B cell (primary cell): ENCODE data around the gene TCERG1L. TPM values are rescaled to one million over a fixed set of nuclear protein-coding genes. Genes with fewer than 3 reads are reported as not detected.

Experiments used
- ATAC-seq: fragments of 200-7000 bp; cut with Tn5 transposase; one replicate; pipeline ENCODE4 v1.10.0; 2021; ENCODE audit warnings: low read depth, mild to moderate bottlenecking, moderate number of reproducible peaks, moderate library complexity
- CTCF ChIA-PET: fragments of 350-600 bp; sonication (Branson Sonifier 250); formaldehyde crosslinking; loops from one replicate; lab custom pipeline; 2021; ENCODE audit warnings: antibody characterized with exemption, inconsistent platforms; lab: Charles Lee
- POLR2A ChIA-PET: fragments of 350-600 bp; sonication (Branson Sonifier 250); formaldehyde crosslinking; loops from one replicate; lab custom pipeline; 2021; ENCODE audit warnings: antibody characterized with exemption; lab: Charles Lee
- DNase-seq: peaks from one replicate; pipeline ENCODE4 v3.0.0; 2013
- H2AFZ ChIP-seq: 2 replicates; pipeline ENCODE4 v1.6.1; 2012; ENCODE audit warnings: mild to moderate bottlenecking, low read depth, low read length; ENCODE audit not compliant: insufficient read depth, poor library complexity, severe bottlenecking
- H3K27ac ChIP-seq, 2 donors: 1 replicate in 1 of 2; 2 replicates in 1 of 2; pipeline ENCODE4 v1.5.1; 2012 to 2013; ENCODE audit warnings: low read length in 2 of 2, mild to moderate bottlenecking in 2 of 2, moderate library complexity in 1 of 2
- H3K27me3 ChIP-seq, 4 experiments: fragments of 200-600 bp in 1 of 4; sonication (generic) in 1 of 4; replicated peaks in 1 of 4; 1 replicate in 2 of 4; 2 replicates in 2 of 4; pipeline versions ENCODE4 v1.6.1 to v1.7.0; 2013 to 2016; ENCODE audit warnings: low read length in 3 of 4, mild to moderate bottlenecking in 2 of 4, mixed read lengths in 1 of 4, moderate library complexity in 1 of 4; ENCODE audit not compliant: insufficient read depth in 4 of 4, control insufficient read depth in 3 of 4; ENCODE audit errors: control extremely low read depth in 1 of 4
- H3K36me3 ChIP-seq, 2 experiments: replicated peaks in 1 of 2; 1 replicate in 1 of 2; 2 replicates in 1 of 2; pipeline versions ENCODE4 v1.6.1 to v1.7.1; 2013; ENCODE audit warnings: low read length in 1 of 2; ENCODE audit not compliant: insufficient read depth in 2 of 2, control insufficient read depth in 1 of 2; ENCODE audit errors: control extremely low read depth in 1 of 2, extremely low read depth in 1 of 2
- H3K4me1 ChIP-seq, 2 donors: fragments of 200-600 bp in 1 of 2; sonication (generic) in 1 of 2; 1 replicate in 1 of 2; 2 replicates in 1 of 2; pipeline versions ENCODE4 v1.5.1 to v1.6.1; 2013 to 2017; ENCODE audit warnings: low read length in 2 of 2; ENCODE audit not compliant: control insufficient read depth in 2 of 2, insufficient read depth in 2 of 2
- H3K4me2 ChIP-seq: replicated peaks from 2 replicates; pipeline ENCODE3; 2012; ENCODE audit warnings: mild to moderate bottlenecking, low read depth, low read length; ENCODE audit not compliant: poor library complexity, severe bottlenecking
- H3K4me3 ChIP-seq, 5 experiments: fragments of 200-600 bp in 1 of 5; sonication (generic) in 1 of 5; 1 replicate in 3 of 5; 2 replicates in 2 of 5; pipeline versions ENCODE4 v1.5.1 to v1.7.0; 2011 to 2016; ENCODE audit warnings: low read length in 4 of 5, mild to moderate bottlenecking in 4 of 5, low read depth in 2 of 5, control low read depth in 1 of 5, moderate library complexity in 1 of 5; ENCODE audit not compliant: insufficient read depth in 1 of 5; ENCODE audit errors: control extremely low read depth in 1 of 5, extremely low read depth in 1 of 5
- H3K79me2 ChIP-seq: fragments of 200-600 bp; sonication (generic); one replicate; pipeline ENCODE4 v1.6.0; 2016; ENCODE audit warnings: low read length; ENCODE audit not compliant: control insufficient read depth, insufficient read depth
- H3K9ac ChIP-seq: fragments of 200-600 bp; sonication (generic); 2 replicates; pipeline ENCODE4 v1.6.1; 2017; ENCODE audit warnings: mild to moderate bottlenecking, low read length, moderate library complexity
- H3K9me3 ChIP-seq, 3 donors: one replicate each; pipeline versions ENCODE4 v1.6.1 to v1.7.1; 2013; ENCODE audit warnings: low read length in 2 of 3; ENCODE audit not compliant: control insufficient read depth in 2 of 3, insufficient read depth in 1 of 3; ENCODE audit errors: control extremely low read depth in 1 of 3
- H4K20me1 ChIP-seq: 2 replicates; pipeline ENCODE4 v1.6.0; 2012; ENCODE audit warnings: mild to moderate bottlenecking, low read length; ENCODE audit not compliant: insufficient read depth, control insufficient read depth, poor library complexity, severe bottlenecking
- H3K27ac Mint-ChIP-seq: one replicate; pipeline ENCODE4 v1.8.0; 2021; ENCODE audit warnings: mixed read lengths
- H3K27me3 Mint-ChIP-seq: one replicate; pipeline ENCODE4 v1.8.0; 2021; ENCODE audit warnings: mixed read lengths
- H3K4me1 Mint-ChIP-seq: one replicate; pipeline ENCODE4 v1.8.0; 2021; ENCODE audit warnings: mixed read lengths
- H3K4me3 Mint-ChIP-seq: one replicate; pipeline ENCODE4 v1.8.0; 2021; ENCODE audit warnings: mixed read lengths
- H3K9me3 Mint-ChIP-seq: one replicate; pipeline ENCODE4 v1.8.0; 2022; ENCODE audit warnings: mixed read lengths; ENCODE audit not compliant: insufficient read depth
- CTCF ChIP-seq: fragments of 200-600 bp; IDR thresholded peaks from one replicate; pipeline ENCODE4 v1.8.0; 2022; ENCODE audit warnings: antibody characterized with exemption, mild to moderate bottlenecking
- EZH2 ChIP-seq: IDR thresholded peaks from 2 replicates; pipeline ENCODE4 v1.6.1; 2012; ENCODE audit warnings: borderline replicate concordance, low read depth, mild to moderate bottlenecking, moderate library complexity, low read length; ENCODE audit not compliant: insufficient read depth, poor library complexity, severe bottlenecking
- WGBS: methylation state at CpG from one replicate; pipeline ENCODE4 v1.1.5; 2013; ENCODE audit warnings: missing lambda C conversion rate; ENCODE audit not compliant: insufficient coverage; 5-methylcytosine and 5-hydroxymethylcytosine counted together
- intact Hi-C: fragments of 100-400 bp; cut with micrococcal nuclease; formaldehyde crosslinking; loops from one replicate; pipeline ENCODE4 v1.10.0; 2022
- polyA plus RNA-seq: library from polyadenylated mRNA; depleted of rRNA; stranded (reverse); fragments of >200 nt; gene quantifications from 2 replicates; pipeline ENCODE4 v1.2.3, GENCODE V29; 2012
- total RNA-seq, 2 donors: library from RNA; stranded (reverse); fragments of 120-200 nt in 1 of 2; gene quantifications; 1 replicate in 1 of 2; 2 replicates in 1 of 2; pipeline versions ENCODE4 v1.2.3 to v1.2.4, GENCODE V29; 2013 to 2022

Gene TCERG1L
- total and polyA plus RNA-seq, 2 donors (not counting 1 experiment from before 2014, with no cell fraction given): 0.10 TPM; not detected in 1

DNA sequence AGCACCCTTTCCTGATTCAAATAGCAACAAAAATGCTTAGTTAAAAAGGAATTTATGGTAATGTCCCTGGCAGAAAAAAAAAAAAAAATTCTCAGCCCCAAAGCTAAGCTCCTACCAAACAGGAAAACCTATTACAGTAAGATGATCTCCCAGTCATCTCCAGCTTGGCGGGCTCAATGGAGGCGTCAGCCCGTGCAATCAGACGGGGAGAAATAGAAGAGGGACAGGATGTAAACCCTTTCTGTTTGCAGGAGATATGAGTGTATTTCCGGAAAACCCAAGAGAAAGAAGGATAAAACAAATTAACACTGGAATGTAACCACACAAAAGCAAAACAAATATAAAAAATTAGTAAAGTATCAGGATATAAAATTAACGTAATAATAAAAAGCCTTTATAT lies 242.8 kb downstream of the TCERG1L start:
- no peaks in the 10 kb centered on the region for H3K4me1 ChIP-seq
- no peaks in the 10 kb centered on the region for H3K79me2 ChIP-seq
- no peaks in the 10 kb centered on the region for H3K27me3 ChIP-seq
- Mint-ChIP-seq H3K4me3 (no peak overlapping the region), H3K27ac (no peak overlapping the region), H3K4me1 (no peaks in the 10 kb centered on the region), H3K27me3 (no peaks in the 10 kb centered on the region), H3K9me3 (no peaks in the 10 kb centered on the region)
- no peak overlapping the region for H3K4me3 ChIP-seq
- no peak overlapping the region for H2AFZ ChIP-seq
- intact Hi-C loops: no loop called here
- H3K36me3 ChIP-seq: no peaks in the 10 kb centered on the region
- ChIA-PET POLR2A (no interaction called here), CTCF (no interaction called here)
- H3K9ac ChIP-seq: no peak overlapping the region
- no peaks in the 10 kb centered on the region for H4K20me1 ChIP-seq
- DNase-seq (no peak), ATAC-seq (no peak)
- WGBS: no CpG with 5 or more reads among the region's 6 CpGs
- no peak overlapping the region for H3K4me2 ChIP-seq
- H3K27ac ChIP-seq: no peak overlapping the region
- no peak for TF ChIP-seq CTCF
- no peak for TF ChIP-seq EZH2
- peaks cover 0 to 6% (median 0%) of the 10 kb centered on the region in 3 donors for H3K9me3 ChIP-seq

DNA sequence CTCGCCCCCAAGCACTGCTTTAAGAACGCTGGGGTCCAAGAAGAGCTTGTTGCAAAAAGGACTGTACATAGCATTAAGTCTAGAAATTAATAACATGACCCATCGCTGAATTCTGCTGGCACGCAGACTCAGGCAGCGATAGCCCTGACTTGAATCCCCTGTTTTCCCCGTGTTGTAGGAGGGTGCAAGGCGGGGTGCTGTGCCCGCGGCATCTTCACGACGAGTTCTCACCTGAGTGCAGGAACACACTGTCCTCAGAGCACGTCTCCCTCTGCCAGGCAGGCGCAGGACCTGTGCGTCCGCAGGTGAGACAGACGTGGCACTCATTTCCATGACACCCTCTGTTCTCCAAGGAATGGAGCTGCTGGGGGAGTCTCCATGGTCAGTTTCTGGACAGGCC lies 243.2 kb downstream of the TCERG1L start:
- Mint-ChIP-seq H3K4me3 (no peak overlapping the region), H3K27me3 (no peaks in the 10 kb centered on the region), H3K4me1 (no peaks in the 10 kb centered on the region), H3K9me3 (no peaks in the 10 kb centered on the region), H3K27ac (no peak overlapping the region)
- TF ChIP-seq CTCF (no peak), EZH2 (no peak)
- POLR2A ChIA-PET: no interaction called here
- no peak for ATAC-seq
- no peak overlapping the region for H3K4me2 ChIP-seq
- no peaks in the 10 kb centered on the region for H4K20me1 ChIP-seq
- H3K36me3 ChIP-seq: no peaks in the 10 kb centered on the region
- H3K9me3 ChIP-seq: peaks cover 0 to 6% (median 0%) of the 10 kb centered on the region in 3 donors
- no peak overlapping the region for H3K4me3 ChIP-seq
- H2AFZ ChIP-seq: no peak overlapping the region
- no peaks in the 10 kb centered on the region for H3K4me1 ChIP-seq
- CTCF ChIA-PET: no interaction called here
- no peak for DNase-seq
- H3K27ac ChIP-seq: no peak overlapping the region
- intact Hi-C loops: no loop called here
- no peak overlapping the region for H3K9ac ChIP-seq
- no peaks in the 10 kb centered on the region for H3K27me3 ChIP-seq
- H3K79me2 ChIP-seq: no peaks in the 10 kb centered on the region
- WGBS: 95% methylated on average over 15 of the region's 16 CpGs
